Choroid plexus epithelial cell (primary cell): ENCODE results near the gene TNRC6B.
"Not testable (repeated sequence)": the region's sequence is repeated elsewhere in the genome, so short reads cannot be mapped to it uniquely, and the experiment has no call there.

Source experiments
- DNase-seq: peaks from one replicate; pipeline ENCODE4 v3.0.0-alpha.2; 2010; ENCODE audit warnings: low read depth
- H3K4me3 ChIP-seq: 2 replicates; pipeline ENCODE4 v1.5.1; 2011; ENCODE audit warnings: low read depth, mild to moderate bottlenecking, control low read depth, low read length, moderate library complexity
- CTCF ChIP-seq: conservative IDR thresholded peaks from 2 replicates; pipeline ENCODE4 v1.5.1; 2011; ENCODE audit warnings: low read depth, mild to moderate bottlenecking, control low read depth, inconsistent platforms, low read length, moderate library complexity

The TNRC6B gene

GRCh38 chr22:40367342-40367741 lies 189.6 kb downstream of the TNRC6B start:
- TF ChIP-seq CTCF = no peak
- DNase-seq = no peak
- H3K4me3 ChIP-seq = no peak overlapping the region

- no peak for TF ChIP-seq CTCF
- no peak overlapping the region for H3K4me3 ChIP-seq
- no peak for DNase-seq
These were observed 190.3 kb downstream of the TNRC6B start for GRCh38 chr22:40368016-40368415.

- TF ChIP-seq CTCF = no peak
- H3K4me3 ChIP-seq = no peak overlapping the region
- no peak for DNase-seq
These were observed 191.1 kb downstream of the TNRC6B start for GRCh38 chr22:40368836-40369235.

- DNase-seq = no peak
- TF ChIP-seq CTCF = no peak
- no peak overlapping the region for H3K4me3 ChIP-seq
These were observed 196.8 kb downstream of the TNRC6B start for GRCh38 chr22:40374567-40374966.

- no peak overlapping the region for H3K4me3 ChIP-seq
- no peak for DNase-seq
- no peak for TF ChIP-seq CTCF
These were observed 198.4 kb downstream of the TNRC6B start for GRCh38 chr22:40376149-40376548.

- no peak for TF ChIP-seq CTCF
- DNase-seq = no peak
- no peak overlapping the region for H3K4me3 ChIP-seq
These were observed 200.2 kb downstream of the TNRC6B start for GRCh38 chr22:40377931-40378330.

- not testable (repeated sequence) for H3K4me3 ChIP-seq, DNase-seq
These were observed 200.7 kb downstream of the TNRC6B start for GRCh38 chr22:40378448-40378847.

GRCh38 chr22:40381461-40381860 lies 203.7 kb downstream of the TNRC6B start:
- DNase-seq = no peak
- H3K4me3 ChIP-seq = no peak overlapping the region
- no peak for TF ChIP-seq CTCF
